Measurements from ENCODE around the gene ADK.

The ADK gene

DNA sequence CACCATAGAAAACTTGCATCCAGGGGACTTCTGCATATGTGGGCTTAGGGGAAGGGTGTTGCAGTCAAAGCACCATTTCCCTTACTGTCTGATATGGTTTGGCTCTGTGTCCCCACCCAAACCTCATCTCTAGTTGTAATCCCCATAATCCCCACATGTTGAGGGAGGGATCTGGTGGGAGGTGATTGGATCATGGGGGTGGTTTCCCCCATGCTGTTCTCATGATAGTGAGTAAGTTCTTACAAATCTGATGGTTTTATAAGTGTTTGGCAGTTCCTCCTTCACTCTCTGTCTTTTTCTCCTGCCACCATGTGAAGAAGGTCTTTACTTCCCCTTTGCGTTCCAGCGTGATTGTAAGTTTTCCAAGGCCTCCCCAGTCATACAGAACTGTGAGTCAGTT lies 177.4 kb downstream of the ADK start:
- TF ChIP-seq, protein P1, sequence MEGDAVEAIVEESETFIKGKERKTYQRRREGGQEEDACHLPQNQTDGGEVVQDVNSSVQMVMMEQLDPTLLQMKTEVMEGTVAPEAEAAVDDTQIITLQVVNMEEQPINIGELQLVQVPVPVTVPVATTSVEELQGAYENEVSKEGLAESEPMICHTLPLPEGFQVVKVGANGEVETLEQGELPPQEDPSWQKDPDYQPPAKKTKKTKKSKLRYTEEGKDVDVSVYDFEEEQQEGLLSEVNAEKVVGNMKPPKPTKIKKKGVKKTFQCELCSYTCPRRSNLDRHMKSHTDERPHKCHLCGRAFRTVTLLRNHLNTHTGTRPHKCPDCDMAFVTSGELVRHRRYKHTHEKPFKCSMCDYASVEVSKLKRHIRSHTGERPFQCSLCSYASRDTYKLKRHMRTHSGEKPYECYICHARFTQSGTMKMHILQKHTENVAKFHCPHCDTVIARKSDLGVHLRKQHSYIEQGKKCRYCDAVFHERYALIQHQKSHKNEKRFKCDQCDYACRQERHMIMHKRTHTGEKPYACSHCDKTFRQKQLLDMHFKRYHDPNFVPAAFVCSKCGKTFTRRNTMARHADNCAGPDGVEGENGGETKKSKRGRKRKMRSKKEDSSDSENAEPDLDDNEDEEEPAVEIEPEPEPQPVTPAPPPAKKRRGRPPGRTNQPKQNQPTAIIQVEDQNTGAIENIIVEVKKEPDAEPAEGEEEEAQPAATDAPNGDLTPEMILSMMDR (IDR thresholded peaks at IDR 0.05; ENCODE audit: insufficient read depth, low read length, missing control alignments) = no peak
- ChIA-PET POLR2A (no interaction called here), CTCF (no interaction called here)
- no peak for DNase-seq (ENCODE audit: low read depth, low spot score)
- no peak overlapping the region for H3K4me3 ChIP-seq (ENCODE audit: low read depth, low read length)

DNA sequence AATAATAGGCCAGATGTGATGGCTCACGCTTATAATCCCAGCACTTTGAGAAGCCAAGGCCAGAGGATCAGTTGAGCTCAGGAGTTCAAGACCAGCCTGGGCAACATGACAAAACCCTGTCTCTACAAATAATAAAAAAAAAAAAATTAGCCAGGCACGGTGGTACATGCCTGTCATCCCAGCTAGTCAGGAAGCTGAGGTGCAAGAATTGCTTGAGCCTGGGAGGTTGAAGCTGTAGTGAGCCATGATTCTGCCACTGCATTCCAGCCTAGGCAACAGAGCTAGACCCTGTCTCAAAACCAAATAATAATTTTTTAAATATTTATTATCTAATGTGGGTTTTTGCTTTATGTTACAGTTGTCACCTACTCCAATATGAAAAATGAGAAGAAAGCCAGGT lies 178.9 kb downstream of the ADK start:
- ChIA-PET CTCF (no interaction called here), POLR2A (no interaction called here)
- no peak overlapping the region for H3K4me3 ChIP-seq (ENCODE audit: low read depth, low read length)
- DNase-seq (ENCODE audit: low read depth, low spot score) = no peak
- TF ChIP-seq, protein P1 (IDR thresholded peaks at IDR 0.05; ENCODE audit: insufficient read depth, low read length, missing control alignments) = no peak

DNA sequence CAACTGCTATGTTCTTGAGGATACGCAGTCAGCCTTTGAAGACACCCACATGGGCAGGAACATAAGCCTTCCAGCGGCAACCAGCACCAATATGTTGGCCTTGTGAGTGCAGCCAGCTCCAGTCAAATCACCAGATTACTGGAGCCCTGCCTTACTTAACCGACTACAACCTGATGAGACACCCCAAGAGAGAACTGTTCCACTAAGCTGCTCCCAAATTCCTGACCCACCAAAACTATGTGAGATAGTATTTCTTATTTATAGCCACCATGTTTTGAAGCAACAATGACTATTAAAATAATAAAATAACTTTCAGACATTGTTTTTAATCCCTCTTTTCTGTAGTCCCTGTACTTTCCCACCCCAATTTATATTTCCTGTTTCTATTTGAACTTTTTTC lies 179.6 kb downstream of the ADK start:
- TF ChIP-seq, protein P1 (IDR thresholded peaks at IDR 0.05; ENCODE audit: insufficient read depth, low read length, missing control alignments) = no peak
- POLR2A ChIA-PET = no interaction called here
- H3K4me3 ChIP-seq (ENCODE audit: low read depth, low read length) = no peak overlapping the region
- no peak for DNase-seq (ENCODE audit: low read depth, low spot score)
- CTCF ChIA-PET = no interaction called here

DNA sequence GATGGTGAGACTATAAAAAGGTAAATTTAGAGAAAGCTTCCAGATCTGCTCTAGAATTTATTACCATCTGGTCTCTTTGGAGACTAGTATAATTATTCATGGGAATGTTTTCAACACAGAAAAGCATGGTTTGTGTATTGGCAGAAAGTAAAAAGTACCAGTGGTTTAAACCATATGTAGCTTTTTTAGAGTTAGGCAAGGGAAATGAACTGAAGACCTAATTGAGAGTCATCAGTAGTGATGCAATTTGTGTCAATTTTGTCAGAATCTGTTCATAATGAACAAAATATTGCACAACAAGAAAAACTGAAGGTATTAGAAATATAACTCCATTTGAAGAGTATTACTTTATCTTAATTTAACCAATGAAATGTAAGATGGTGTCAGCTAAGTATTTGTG lies 181.4 kb downstream of the ADK start:
- TF ChIP-seq, protein P1 (IDR thresholded peaks at IDR 0.05; ENCODE audit: insufficient read depth, low read length, missing control alignments) = no peak
- no peak for DNase-seq (ENCODE audit: low read depth, low spot score)
- ChIA-PET CTCF (interaction anchor here (1.2 kb wide), 1 partner anchor 64 kb away, joined by 3 read pairs; no protein-coding TSS in a partner anchor), POLR2A (no interaction called here)
- H3K4me3 ChIP-seq (ENCODE audit: low read depth, low read length) = no peak overlapping the region

DNA sequence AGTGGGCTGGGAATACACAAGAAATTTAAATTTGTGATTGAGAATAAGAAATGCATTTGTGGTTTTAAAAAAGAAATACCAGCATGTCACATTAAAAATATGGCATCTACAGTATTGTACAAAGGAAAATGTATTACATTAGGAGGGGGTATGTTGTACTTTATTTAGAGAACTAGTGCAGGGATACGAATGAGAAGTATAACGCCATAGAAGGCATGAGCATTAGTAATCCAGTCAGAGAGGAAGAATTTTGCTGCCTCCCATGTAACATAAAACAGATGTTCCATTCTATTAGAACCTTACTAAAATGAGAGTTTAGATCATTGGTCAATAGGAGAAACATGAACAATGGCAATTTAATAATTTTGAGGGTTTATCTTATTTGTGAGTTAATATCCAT lies 182.2 kb downstream of the ADK start:
- peak; percentile 72 for DNase-seq (ENCODE audit: low read depth, low spot score)
- ChIA-PET CTCF (interaction anchor here (1.2 kb wide), 1 partner anchor 65 kb away, joined by 3 read pairs; no protein-coding TSS in a partner anchor), POLR2A (interaction anchor here (0.6 kb wide), 1 partner anchor 961 kb away, joined by 3 read pairs; no protein-coding TSS in a partner anchor)
- H3K4me3 ChIP-seq (ENCODE audit: low read depth, low read length) = no peak overlapping the region
- TF ChIP-seq, protein P1 (IDR thresholded peaks at IDR 0.05; ENCODE audit: insufficient read depth, low read length, missing control alignments) = no peak

DNA sequence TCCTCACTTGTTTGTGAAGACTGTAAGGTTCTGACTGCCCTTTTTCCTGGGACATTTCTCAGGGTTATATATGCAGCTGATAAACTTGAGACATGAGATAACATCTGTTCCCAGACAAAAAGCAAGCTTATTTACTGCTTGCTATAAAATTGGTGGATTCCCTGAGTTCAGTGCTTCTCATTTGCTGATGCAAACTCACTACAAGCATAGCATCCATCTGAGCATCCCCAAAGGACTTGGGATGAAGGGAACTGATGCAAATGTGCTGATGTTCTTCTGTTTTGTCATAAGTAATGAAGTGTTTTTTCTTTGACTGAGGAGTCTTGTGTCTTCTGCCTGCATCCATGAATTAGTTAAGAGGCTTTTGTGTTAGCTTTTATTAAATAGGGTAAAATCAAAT lies 183.2 kb downstream of the ADK start:
- ChIA-PET POLR2A (no interaction called here), CTCF (interaction anchor here (0.6 kb wide), 1 partner anchor 11 kb away, joined by 3 read pairs; no protein-coding TSS in a partner anchor)
- no peak for DNase-seq (ENCODE audit: low read depth, low spot score)
- TF ChIP-seq, protein P1 (IDR thresholded peaks at IDR 0.05; ENCODE audit: insufficient read depth, low read length, missing control alignments) = no peak
- no peak overlapping the region for H3K4me3 ChIP-seq (ENCODE audit: low read depth, low read length)
